GM12878 (cell line): ENCODE data around the gene BICC1. TPM values are rescaled to one million over a fixed set of nuclear protein-coding genes. Genes with fewer than 3 reads are reported as not detected.

ENCODE experiments used
- ATAC-seq: fragments of 200-7000 bp; cut with Tn5 transposase; 3 replicates; pipeline ENCODE4 v1.9.1; 2020; ENCODE audit warnings: mild to moderate bottlenecking, moderate library complexity
- BruUV-seq: library from RNA; stranded (reverse); fragments of 400-500 nt; replicated peaks from 2 replicates; lab custom pipeline; 2021; lab: Mats Ljungman, UMichigan
- CTCF ChIA-PET: fragments of 300-600 bp; sonication (Branson Sonifier 250); formaldehyde crosslinking; extraction: SDS; loops from one replicate; lab custom pipeline; 2021; ENCODE audit warnings: inconsistent platforms; lab: Yijun Ruan, JAX
- POLR2A ChIA-PET: fragments of 350-600 bp; formaldehyde crosslinking; extraction: SDS; loops from one replicate; lab custom pipeline; 2021; ENCODE audit warnings: inconsistent platforms; lab: Charles Lee
- RAD21 ChIA-PET: fragments of 300-600 bp; sonication (Branson Sonifier 250); formaldehyde crosslinking; loops from one replicate; lab custom pipeline; 2023; ENCODE audit warnings: antibody characterized with exemption; ENCODE audit not compliant: unreplicated experiment; lab: Charles Lee
- SMC1A ChIA-PET: fragments of 300-600 bp; sonication (Branson Sonifier 250); formaldehyde crosslinking; loops from one replicate; lab custom pipeline; 2023; ENCODE audit not compliant: unreplicated experiment, uncharacterized antibody; lab: Charles Lee
- DNase-seq: peaks from one replicate; pipeline ENCODE4 v3.0.0-alpha.2; 2011; ENCODE audit warnings: low read depth, low spot score
- FAIRE-seq: peaks from 3 replicates; lab custom pipeline; 2011; peaks lifted over from hg19 to GRCh38; lab: Jason Lieb, UNC
- H2AFZ ChIP-seq: 2 replicates; pipeline ENCODE4 v1.6.0; 2011; ENCODE audit warnings: low read depth, low read length, control low read depth; ENCODE audit not compliant: control insufficient read depth
- H3K27ac ChIP-seq: 2 replicates; pipeline ENCODE4 v1.5.1; 2011; ENCODE audit warnings: control low read depth; ENCODE audit not compliant: control insufficient read depth, insufficient read depth
- H3K27me3 ChIP-seq, 2 experiments: replicated peaks in 1 of 2; 2 replicates each; pipeline versions ENCODE4 v1.6.0 to v1.6.1; 2011; ENCODE audit warnings: low read length in 1 of 2; ENCODE audit not compliant: control insufficient read depth in 2 of 2, insufficient read depth in 2 of 2
- H3K36me3 ChIP-seq, 2 experiments: 2 replicates each; pipeline ENCODE4 v1.5.1; 2011; ENCODE audit warnings: low read length in 1 of 2; ENCODE audit not compliant: control insufficient read depth in 2 of 2, insufficient read depth in 2 of 2
- H3K4me1 ChIP-seq: 2 replicates; pipeline ENCODE4 v1.6.1; 2011; ENCODE audit warnings: mild to moderate bottlenecking, low read length, moderate library complexity, mixed read lengths; ENCODE audit not compliant: control insufficient read depth, insufficient read depth
- H3K4me2 ChIP-seq: 2 replicates; pipeline ENCODE4 v1.6.0; 2011; ENCODE audit warnings: control low read depth; ENCODE audit not compliant: control insufficient read depth, insufficient read depth
- H3K4me3 ChIP-seq: fragments of 200-600 bp; sonication (generic); 2 replicates; pipeline ENCODE4 v1.5.1; 2016
- H3K79me2 ChIP-seq: 2 replicates; pipeline ENCODE4 v1.6.0; 2011; ENCODE audit warnings: low read length; ENCODE audit not compliant: control insufficient read depth, insufficient read depth
- H3K9ac ChIP-seq: 2 replicates; pipeline ENCODE4 v1.8.0; 2011; ENCODE audit warnings: low read length, control low read depth, mixed read lengths; ENCODE audit not compliant: control insufficient read depth, insufficient read depth
- H3K9me3 ChIP-seq: replicated peaks from 3 replicates; pipeline ENCODE4 v1.5.1; 2011; ENCODE audit warnings: mild to moderate bottlenecking, low read length; ENCODE audit not compliant: control insufficient read depth, insufficient read depth
- H4K20me1 ChIP-seq: 2 replicates; pipeline ENCODE4 v1.6.0; 2011; ENCODE audit not compliant: control insufficient read depth, insufficient read depth
- BACH1 ChIP-seq: fragments of 450-650 bp; IDR thresholded peaks from 2 replicates; pipeline ENCODE4 v1.6.1; 2017; ENCODE audit warnings: mild to moderate bottlenecking, borderline replicate concordance
- BCLAF1 ChIP-seq: fragments of 450-650 bp; IDR thresholded peaks from 2 replicates; pipeline ENCODE4 v1.6.1; 2017; ENCODE audit warnings: antibody characterized with exemption, mild to moderate bottlenecking, moderate library complexity
- CHD4 ChIP-seq: fragments of 200-600 bp; sonication (generic); IDR thresholded peaks from 2 replicates; pipeline ENCODE4 v1.6.1; 2016; ENCODE audit warnings: mild to moderate bottlenecking
- DPF2 ChIP-seq: fragments of 450-650 bp; IDR thresholded peaks from 2 replicates; pipeline ENCODE4 v1.6.1; 2017; ENCODE audit warnings: mild to moderate bottlenecking
- GATAD2B ChIP-seq: fragments of 450-650 bp; conservative IDR thresholded peaks from 2 replicates; pipeline ENCODE4 v1.6.1; 2017; ENCODE audit warnings: low read depth, mild to moderate bottlenecking, moderate library complexity
- MAX ChIP-seq: IDR thresholded peaks from 2 replicates; pipeline ENCODE4 v1.6.1; 2012; ENCODE audit warnings: low read depth, low read length, improper control_type of control experiment
- MYC ChIP-seq: IDR thresholded peaks from 2 replicates; pipeline ENCODE4 v1.6.1; 2011; ENCODE audit warnings: mild to moderate bottlenecking, low read length, moderate library complexity, inconsistent platforms; ENCODE audit not compliant: insufficient read depth, insufficient replicate concordance, insufficient read length, severe bottlenecking
- POLR2AphosphoS2 ChIP-seq: IDR thresholded peaks from 2 replicates; pipeline ENCODE4 v1.6.1; 2011; ENCODE audit warnings: low read depth, mild to moderate bottlenecking, low read length, improper control_type of control experiment, moderate library complexity
- PRDM15 ChIP-seq: fragments of 450-650 bp; formaldehyde crosslinking; IDR thresholded peaks from 2 replicates; pipeline ENCODE4 v1.4.0; 2020; ENCODE audit warnings: mild to moderate bottlenecking, moderate library complexity
- SMAD1 ChIP-seq: fragments of 450-650 bp; IDR thresholded peaks from 2 replicates; pipeline ENCODE4 v1.6.1; 2018; ENCODE audit warnings: mild to moderate bottlenecking, low read depth; ENCODE audit not compliant: partially characterized antibody
- STAT3 ChIP-seq: IDR thresholded peaks from 2 replicates; pipeline ENCODE4 v1.6.1; 2011; ENCODE audit warnings: low read depth, low read length, improper control_type of control experiment
- WGBS: methylation state at CpG from one replicate; pipeline ENCODE4 v1.1.6; 2016; ENCODE audit warnings: low lambda C conversion rate; ENCODE audit not compliant: insufficient replicate concordance, insufficient coverage; ENCODE audit errors: missing lambda C conversion rate; 5-methylcytosine and 5-hydroxymethylcytosine counted together
- in situ Hi-C: fragments of 300-500 bp; cut with MboI; formaldehyde crosslinking; loops from 9 replicates; pipeline ENCODE4 v1.14.3; 2018; ENCODE audit warnings: mixed read lengths
- intact Hi-C: fragments of 100-400 bp; cut with micrococcal nuclease; formaldehyde crosslinking; loops from one replicate; pipeline ENCODE4 v1.14.2; 2022; ENCODE audit not compliant: unreplicated experiment
- polyA plus RNA-seq, 11 experiments: library from polyadenylated mRNA; depleted of rRNA in 4 of 11; unstranded in 6 of 11; stranded (reverse) in 5 of 11; fragments of >200 nt; fragmentation: Nextera tagmentation in 4 of 11; fragmentation: Illumina TruSeq in 1 of 11; extraction: Ambion mirVana in 4 of 11; extraction: Trizol in 1 of 11; gene quantifications; 1 replicate in 1 of 11; 2 replicates in 10 of 11; pipeline versions ENCODE4 v1.2.1 to v1.2.3, GENCODE V29; 2011 to 2016; ENCODE audit warnings: inconsistent platforms in 2 of 11, missing spikeins in 2 of 11, low read depth in 1 of 11
- total RNA-seq, 4 experiments: library from RNA; depleted of rRNA in 3 of 4; stranded (reverse); fragments of >200 nt in 3 of 4; fragmentation: Illumina TruSeq in 1 of 4; extraction: Trizol in 1 of 4; gene quantifications; 2 replicates each; pipeline versions ENCODE4 v1.2.1 to v1.2.3, GENCODE V29; 2013 to 2021
- TF ChIP-seq, protein P1 (sequence below): fragments of 450-650 bp; IDR thresholded peaks from 2 replicates; pipeline ENCODE4 v1.6.1; 2016; ENCODE audit warnings: mild to moderate bottlenecking, moderate library complexity, borderline replicate concordance

BICC1 gene
- total and polyA plus RNA-seq, 10 of the 15 experiments (the other 5 are each of a cell fraction or from before 2014, with no cell fraction given) = 0.01 to 0.10 (median 0.04) TPM; not detected in 5

- in situ Hi-C loops = no loop called here
- Histone ChIP-seq H3K4me2 (no peak overlapping the region), H4K20me1 (no peaks in the 10 kb centered on the region), H2AFZ (no peak overlapping the region), H3K79me2 (no peaks in the 10 kb centered on the region), H3K27me3 (0 out of 4 replicates have a peak, but pooled peaks cover 0 to 2% of the 10 kb centered on the region in 2 experiments), H3K27ac (no peak overlapping the region), H3K9ac (no peak overlapping the region), H3K36me3 (no peaks in the 10 kb centered on the region), H3K4me3 (no peak overlapping the region), H3K9me3 (no peaks in the 10 kb centered on the region), H3K4me1 (no peaks in the 10 kb centered on the region)
- ChIA-PET RAD21 (no interaction called here), CTCF (no interaction called here), POLR2A (no interaction called here), SMC1A (no interaction called here)
- BruUV-seq = no TSS peak
- WGBS = 19% methylated on average over 4 of the region's 4 CpGs
- intact Hi-C loops = no loop called here
- no peak for DNase-seq
- no peak for ATAC-seq
- FAIRE-seq = no peak
- TF ChIP-seq CHD4 (no peak), MAX (no peak), SMAD1 (no peak), BCLAF1 (no peak), POLR2AphosphoS2 (no peak), DPF2 (no peak), STAT3 (no peak), MYC (no peak), BACH1 (no peak), GATAD2B (no peak), PRDM15 (CRISPR knock-in tag) (no peak)
- TF ChIP-seq, protein P1, sequence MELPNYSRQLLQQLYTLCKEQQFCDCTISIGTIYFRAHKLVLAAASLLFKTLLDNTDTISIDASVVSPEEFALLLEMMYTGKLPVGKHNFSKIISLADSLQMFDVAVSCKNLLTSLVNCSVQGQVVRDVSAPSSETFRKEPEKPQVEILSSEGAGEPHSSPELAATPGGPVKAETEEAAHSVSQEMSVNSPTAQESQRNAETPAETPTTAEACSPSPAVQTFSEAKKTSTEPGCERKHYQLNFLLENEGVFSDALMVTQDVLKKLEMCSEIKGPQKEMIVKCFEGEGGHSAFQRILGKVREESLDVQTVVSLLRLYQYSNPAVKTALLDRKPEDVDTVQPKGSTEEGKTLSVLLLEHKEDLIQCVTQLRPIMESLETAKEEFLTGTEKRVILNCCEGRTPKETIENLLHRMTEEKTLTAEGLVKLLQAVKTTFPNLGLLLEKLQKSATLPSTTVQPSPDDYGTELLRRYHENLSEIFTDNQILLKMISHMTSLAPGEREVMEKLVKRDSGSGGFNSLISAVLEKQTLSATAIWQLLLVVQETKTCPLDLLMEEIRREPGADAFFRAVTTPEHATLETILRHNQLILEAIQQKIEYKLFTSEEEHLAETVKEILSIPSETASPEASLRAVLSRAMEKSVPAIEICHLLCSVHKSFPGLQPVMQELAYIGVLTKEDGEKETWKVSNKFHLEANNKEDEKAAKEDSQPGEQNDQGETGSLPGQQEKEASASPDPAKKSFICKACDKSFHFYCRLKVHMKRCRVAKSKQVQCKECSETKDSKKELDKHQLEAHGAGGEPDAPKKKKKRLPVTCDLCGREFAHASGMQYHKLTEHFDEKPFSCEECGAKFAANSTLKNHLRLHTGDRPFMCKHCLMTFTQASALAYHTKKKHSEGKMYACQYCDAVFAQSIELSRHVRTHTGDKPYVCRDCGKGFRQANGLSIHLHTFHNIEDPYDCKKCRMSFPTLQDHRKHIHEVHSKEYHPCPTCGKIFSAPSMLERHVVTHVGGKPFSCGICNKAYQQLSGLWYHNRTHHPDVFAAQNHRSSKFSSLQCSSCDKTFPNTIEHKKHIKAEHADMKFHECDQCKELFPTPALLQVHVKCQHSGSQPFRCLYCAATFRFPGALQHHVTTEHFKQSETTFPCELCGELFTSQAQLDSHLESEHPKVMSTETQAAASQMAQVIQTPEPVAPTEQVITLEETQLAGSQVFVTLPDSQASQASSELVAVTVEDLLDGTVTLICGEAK = no peak
Measured at GRCh38 chr10:58721601-58722281, 209.1 kb downstream of the BICC1 start.
